ENCODE data around the gene AGBL5.
"Not testable (repeated sequence)": the region's sequence is repeated elsewhere in the genome, so short reads cannot be mapped to it uniquely, and the experiment has no call there.

The AGBL5 gene

GRCh38 chr2:27093430-27094352 lies 42.2 kb downstream of the AGBL5 start:
- no peak for DNase-seq

GRCh38 chr2:27094353-27094984 lies 43.0 kb downstream of the AGBL5 start:
- DNase-seq: no peak

- no peak for DNase-seq
Measured at GRCh38 chr2:27095427-27095744, 43.9 kb downstream of the AGBL5 start.

- DNase-seq: peak; percentile 4
Measured at GRCh38 chr2:27095745-27096651, 44.5 kb downstream of the AGBL5 start.

- no peak for DNase-seq
Measured at GRCh38 chr2:27096748-27097297, 45.4 kb downstream of the AGBL5 start.

GRCh38 chr2:27097341-27097740 lies 45.9 kb downstream of the AGBL5 start:
- DNase-seq: no peak

- no peak for DNase-seq
Measured at GRCh38 chr2:27099334-27099955, 48.0 kb downstream of the AGBL5 start.

- no peak for DNase-seq
Measured at GRCh38 chr2:27100036-27100435, 48.6 kb downstream of the AGBL5 start.

GRCh38 chr2:27102329-27102728 lies 50.9 kb downstream of the AGBL5 start:
- no peak for DNase-seq

GRCh38 chr2:27105981-27106380 lies 54.5 kb downstream of the AGBL5 start:
- DNase-seq: no peak

- DNase-seq: no peak
Measured at GRCh38 chr2:27108221-27108620, 56.8 kb downstream of the AGBL5 start.

- no peak for DNase-seq
Measured at GRCh38 chr2:27109083-27109482, 57.6 kb downstream of the AGBL5 start.

- DNase-seq: not testable (repeated sequence)
Measured at GRCh38 chr2:27110603-27111352, 59.3 kb downstream of the AGBL5 start.

- DNase-seq: not testable (repeated sequence)
Measured at GRCh38 chr2:27111392-27112078, 60.1 kb downstream of the AGBL5 start.

GRCh38 chr2:27115519-27115918 lies 64.1 kb downstream of the AGBL5 start:
- no peak for DNase-seq

- DNase-seq: no peak
Measured at GRCh38 chr2:27117995-27118524, 66.6 kb downstream of the AGBL5 start.

GRCh38 chr2:27118525-27119329 lies 67.3 kb downstream of the AGBL5 start, which contains the start of gene CGREF1:
TSS of gene CGREF1 (minus strand) at chr2:27119128. CDS start at chr2:27104366, 14,762 bp downstream.
- no peak for DNase-seq

- DNase-seq: not testable (repeated sequence)
Measured at GRCh38 chr2:27119330-27119670, 67.8 kb downstream of the AGBL5 start.

Data from SHP77 treated with DMSO at 0.1 percent for 48 hours (cell line).